DOHH2 (cell line): ENCODE measurements around the gene THTPA.
A peak's percentile ranks its signal among the peaks of the same experiment; 100 is the strongest.

ENCODE experiments used
- EZH2phosphoT487 ChIP-seq: fragments of 200-600 bp; sonication (generic); IDR thresholded peaks from 2 replicates; pipeline ENCODE4 v1.6.1; 2017; ENCODE audit warnings: borderline replicate concordance, mild to moderate bottlenecking, antibody characterized with exemption, low read length, moderate library complexity, mixed read lengths
- TF ChIP-seq, protein P1 (sequence below): fragments of 200-600 bp; sonication (generic); IDR thresholded peaks from one replicate; pipeline ENCODE4 v1.5.1; 2014; ENCODE audit warnings: antibody characterized with exemption, mild to moderate bottlenecking, low read depth, low read length; ENCODE audit not compliant: poor library complexity, severe bottlenecking

GRCh38 chr14:23567186-23568020, 11.3 kb downstream of the THTPA start, which contains the start of gene AP1G2:
- TF ChIP-seq, protein P1, sequence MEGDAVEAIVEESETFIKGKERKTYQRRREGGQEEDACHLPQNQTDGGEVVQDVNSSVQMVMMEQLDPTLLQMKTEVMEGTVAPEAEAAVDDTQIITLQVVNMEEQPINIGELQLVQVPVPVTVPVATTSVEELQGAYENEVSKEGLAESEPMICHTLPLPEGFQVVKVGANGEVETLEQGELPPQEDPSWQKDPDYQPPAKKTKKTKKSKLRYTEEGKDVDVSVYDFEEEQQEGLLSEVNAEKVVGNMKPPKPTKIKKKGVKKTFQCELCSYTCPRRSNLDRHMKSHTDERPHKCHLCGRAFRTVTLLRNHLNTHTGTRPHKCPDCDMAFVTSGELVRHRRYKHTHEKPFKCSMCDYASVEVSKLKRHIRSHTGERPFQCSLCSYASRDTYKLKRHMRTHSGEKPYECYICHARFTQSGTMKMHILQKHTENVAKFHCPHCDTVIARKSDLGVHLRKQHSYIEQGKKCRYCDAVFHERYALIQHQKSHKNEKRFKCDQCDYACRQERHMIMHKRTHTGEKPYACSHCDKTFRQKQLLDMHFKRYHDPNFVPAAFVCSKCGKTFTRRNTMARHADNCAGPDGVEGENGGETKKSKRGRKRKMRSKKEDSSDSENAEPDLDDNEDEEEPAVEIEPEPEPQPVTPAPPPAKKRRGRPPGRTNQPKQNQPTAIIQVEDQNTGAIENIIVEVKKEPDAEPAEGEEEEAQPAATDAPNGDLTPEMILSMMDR, result peak; percentile 5
- TF ChIP-seq EZH2phosphoT487, result no peak
